ENCODE measurements around the gene SIRT6. TPM values are rescaled to one million over a fixed set of nuclear protein-coding genes. Genes with fewer than 3 reads are reported as not detected.

The SIRT6 gene
- total RNA-seq, 4 donors from 2014 or later, result 15.0 to 29.6 (median 21.0) TPM

GRCh38 chr19:4210166-4210731 is 27.9 kb upstream of the SIRT6 start:
- no peak for DNase-seq (ENCODE audit: low spot score)
- no peak for ATAC-seq (ENCODE audit: low FRiP score)
- no peak for TF ChIP-seq CTCF (IDR thresholded peaks at IDR 0.05)

DNA sequence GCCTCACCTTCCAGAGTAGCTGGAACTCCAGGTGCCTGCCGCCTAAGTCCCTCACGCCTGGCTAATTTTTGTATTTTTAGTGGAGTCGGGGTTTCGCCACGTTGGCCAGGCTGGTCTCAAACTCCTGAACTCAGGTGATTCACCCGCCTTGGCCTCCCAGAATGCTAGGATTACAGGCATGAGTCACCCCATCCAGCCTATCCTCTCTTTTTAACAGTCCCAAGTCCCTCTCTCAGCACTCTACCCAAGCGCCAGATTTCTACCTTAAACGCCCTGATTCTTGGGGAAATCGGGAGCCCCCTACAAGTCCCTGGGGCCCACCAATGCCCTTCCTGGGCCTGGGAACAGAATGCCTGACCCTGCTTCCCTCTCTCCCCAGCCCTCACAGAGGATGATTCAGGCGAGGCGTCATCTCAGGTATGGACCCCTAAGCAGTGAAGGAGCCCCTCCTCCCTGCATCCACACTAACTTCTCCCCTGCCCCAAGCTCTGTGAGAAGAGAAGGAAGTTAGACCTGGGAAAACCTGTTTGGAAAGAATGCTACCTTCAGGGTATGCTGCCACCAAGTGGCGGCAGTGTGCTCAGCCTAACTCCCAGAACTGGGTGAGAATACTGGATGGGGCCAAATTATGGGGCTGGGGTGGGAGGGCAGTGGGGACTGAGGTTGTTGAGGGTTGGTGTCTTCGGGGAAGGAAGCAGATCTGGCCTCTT is 26.2 kb upstream of the SIRT6 start:
- DNase-seq (ENCODE audit: low spot score) (no peak), ATAC-seq (ENCODE audit: low FRiP score) (no peak)
- TF ChIP-seq CTCF (IDR thresholded peaks at IDR 0.05), result no peak

DNA sequence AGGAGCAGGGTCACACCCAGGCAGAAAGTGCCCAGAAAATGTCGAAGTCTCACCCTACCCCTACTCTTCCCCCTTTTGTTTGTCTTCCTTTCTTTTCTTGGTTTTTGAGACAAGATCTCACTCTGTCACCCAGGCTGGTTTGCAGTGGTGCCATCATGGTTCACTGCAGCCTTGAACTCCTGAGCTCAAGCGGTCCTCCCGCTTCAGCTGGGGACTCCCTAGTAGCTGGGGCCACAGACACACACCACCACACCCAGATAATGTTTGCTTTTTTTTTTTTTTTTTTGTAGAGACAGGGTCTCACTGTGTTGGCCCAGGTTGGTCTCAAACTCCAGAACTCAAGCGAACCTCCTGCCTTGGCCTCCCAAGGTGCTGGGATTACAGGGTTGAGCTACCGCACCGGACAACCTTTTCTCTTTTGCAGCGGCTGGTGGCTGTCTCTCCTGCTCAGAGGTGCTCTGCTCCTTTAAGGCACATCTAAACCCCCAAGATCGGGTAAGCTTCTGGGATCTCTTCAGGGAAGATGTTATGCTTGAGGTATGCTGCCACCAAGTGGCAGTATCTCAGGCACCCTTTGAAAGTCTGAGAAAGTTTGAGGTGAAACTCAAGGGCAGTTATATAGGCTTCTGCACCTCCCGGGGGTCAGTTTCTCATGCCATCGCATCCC is 24.6 kb upstream of the SIRT6 start:
- no peak for TF ChIP-seq CTCF (IDR thresholded peaks at IDR 0.05)
- ATAC-seq (ENCODE audit: low FRiP score), result no peak
- no peak for DNase-seq (ENCODE audit: low spot score)

DNA sequence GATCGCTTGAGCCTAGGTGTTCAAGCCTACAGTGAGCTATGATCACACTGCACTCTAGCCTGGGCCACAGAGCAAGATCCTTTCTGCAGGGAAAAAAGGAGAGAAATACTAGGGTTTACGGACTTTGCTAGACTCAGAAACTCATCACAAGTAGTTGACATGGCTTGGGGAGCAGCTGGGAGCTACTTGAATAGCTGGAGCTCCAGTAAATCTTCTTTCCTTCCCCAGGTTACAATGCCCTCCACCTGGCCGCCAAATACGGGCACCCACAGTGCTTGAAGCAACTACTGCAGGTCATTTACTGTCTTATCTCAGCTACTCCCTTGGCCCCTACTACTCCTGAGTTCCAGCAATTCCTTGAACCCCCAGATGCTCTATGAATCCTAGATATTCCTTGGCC is 19.4 kb upstream of the SIRT6 start:
- no peak for ATAC-seq (ENCODE audit: low FRiP score)
- no peak for TF ChIP-seq CTCF (IDR thresholded peaks at IDR 0.05)
- no peak for DNase-seq (ENCODE audit: low spot score)

DNA sequence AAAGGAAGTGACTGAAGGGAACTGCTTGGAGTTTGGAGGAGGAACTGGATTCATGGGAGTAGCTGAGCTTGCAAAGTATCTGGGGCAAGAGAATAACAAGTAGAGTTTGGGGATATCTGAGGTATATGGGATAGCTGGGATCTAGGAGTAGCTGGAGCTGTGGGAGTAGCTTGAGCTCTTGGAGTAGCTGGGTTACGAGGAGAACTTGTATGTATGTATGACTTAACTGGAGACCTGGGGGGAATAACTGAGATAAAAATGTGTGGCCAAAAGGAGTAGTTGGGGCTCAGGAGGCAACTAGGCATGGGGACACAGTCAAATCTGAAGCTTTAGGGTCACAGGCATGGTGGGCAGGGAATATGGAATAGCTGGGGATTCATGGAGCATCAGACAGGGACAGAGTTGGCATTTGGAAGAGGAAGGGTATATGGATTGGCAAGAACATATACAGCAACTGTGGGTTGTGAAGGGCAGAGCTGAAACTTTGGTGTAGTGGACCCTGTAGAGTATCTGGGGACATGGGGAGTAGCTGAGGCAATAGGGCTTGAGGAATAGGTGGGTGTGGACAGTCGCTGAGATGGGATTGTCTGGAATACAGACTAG is 18.7 kb upstream of the SIRT6 start:
- no peak for DNase-seq (ENCODE audit: low spot score)
- no peak for ATAC-seq (ENCODE audit: low FRiP score)
- TF ChIP-seq CTCF (IDR thresholded peaks at IDR 0.05), result no peak

- ATAC-seq (ENCODE audit: low FRiP score), result no peak
- DNase-seq (ENCODE audit: low spot score), result no peak
- TF ChIP-seq CTCF (IDR thresholded peaks at IDR 0.05), result no peak
Measured at GRCh38 chr19:4199699-4200293, 17.4 kb upstream of the SIRT6 start.
